ENCODE results near the gene FBXL13. TPM values are rescaled to one million over a fixed set of nuclear protein-coding genes. Genes with fewer than 3 reads are reported as not detected.
"Not testable (repeated sequence)": the region's sequence is repeated elsewhere in the genome, so short reads cannot be mapped to it uniquely, and the experiment has no call there.

FBXL13 gene
- total and polyA plus RNA-seq, 2 donors: 0.38 to 8.1 TPM

GRCh38 chr7:102977586-102977985, 97.0 kb downstream of the FBXL13 start:
- not testable (repeated sequence) for DNase-seq (ENCODE audit: extremely low spot score); H3K4me1 ChIP-seq (ENCODE audit: insufficient read depth); H3K4me3 ChIP-seq (ENCODE audit: low read depth, low read length); H3K36me3 ChIP-seq (ENCODE audit: insufficient read depth); H3K27ac ChIP-seq (ENCODE audit: low read depth)
- 81% methylated on average over 4 of the region's 4 CpGs for WGBS

GRCh38 chr7:102976493-102976892, 98.1 kb downstream of the FBXL13 start:
- H3K27ac ChIP-seq (ENCODE audit: low read depth): no peak overlapping the region
- no peak overlapping the region for H3K4me3 ChIP-seq (ENCODE audit: low read depth, low read length)
- no peak for DNase-seq (ENCODE audit: extremely low spot score)
- 90% methylated on average over 8 of the region's 8 CpGs for WGBS
- H3K36me3 ChIP-seq (ENCODE audit: insufficient read depth): no peaks in the 10 kb centered on the region
- no peaks in the 10 kb centered on the region for H3K4me1 ChIP-seq (ENCODE audit: insufficient read depth)

GRCh38 chr7:102975854-102976253, 98.7 kb downstream of the FBXL13 start:
- DNase-seq (ENCODE audit: extremely low spot score): no peak
- no peak overlapping the region for H3K27ac ChIP-seq (ENCODE audit: low read depth)
- 84% methylated on average over 8 of the region's 8 CpGs for WGBS
- no peak overlapping the region for H3K4me3 ChIP-seq (ENCODE audit: low read depth, low read length)
- no peaks in the 10 kb centered on the region for H3K36me3 ChIP-seq (ENCODE audit: insufficient read depth)
- no peaks in the 10 kb centered on the region for H3K4me1 ChIP-seq (ENCODE audit: insufficient read depth)

- Histone ChIP-seq H3K4me3 (ENCODE audit: low read depth, low read length) (no peak overlapping the region), H3K27ac (ENCODE audit: low read depth) (no peak overlapping the region), H3K4me1 (ENCODE audit: insufficient read depth) (no peaks in the 10 kb centered on the region), H3K36me3 (ENCODE audit: insufficient read depth) (no peaks in the 10 kb centered on the region)
- WGBS: 91% methylated on average over 15 of the region's 15 CpGs
- no peak for DNase-seq (ENCODE audit: extremely low spot score)
Observed at GRCh38 chr7:102974366-102975236, 100.0 kb downstream of the FBXL13 start.

GRCh38 chr7:102973096-102973802, 101.3 kb downstream of the FBXL13 start:
- Histone ChIP-seq H3K27ac (ENCODE audit: low read depth) (no peak overlapping the region), H3K36me3 (ENCODE audit: insufficient read depth) (no peaks in the 10 kb centered on the region), H3K4me1 (ENCODE audit: insufficient read depth) (no peaks in the 10 kb centered on the region), H3K4me3 (ENCODE audit: low read depth, low read length) (no peak overlapping the region)
- WGBS: 93% methylated on average over 23 of the region's 23 CpGs
- no peak for DNase-seq (ENCODE audit: extremely low spot score)

- no peak overlapping the region for H3K27ac ChIP-seq (ENCODE audit: low read depth)
- no peak for DNase-seq (ENCODE audit: extremely low spot score)
- H3K4me3 ChIP-seq (ENCODE audit: low read depth, low read length): no peak overlapping the region
- H3K4me1 ChIP-seq (ENCODE audit: insufficient read depth): no peaks in the 10 kb centered on the region
- H3K36me3 ChIP-seq (ENCODE audit: insufficient read depth): no peaks in the 10 kb centered on the region
Observed at GRCh38 chr7:102967798-102968197, 106.8 kb downstream of the FBXL13 start.

- Histone ChIP-seq H3K36me3 (ENCODE audit: insufficient read depth) (no peaks in the 10 kb centered on the region), H3K4me3 (ENCODE audit: low read depth, low read length) (no peak overlapping the region), H3K27ac (ENCODE audit: low read depth) (no peak overlapping the region), H3K4me1 (ENCODE audit: insufficient read depth) (no peaks in the 10 kb centered on the region)
- DNase-seq (ENCODE audit: extremely low spot score): no peak
- WGBS: 62% methylated on average over 2 of the region's 2 CpGs
Observed at GRCh38 chr7:102966465-102966864, 108.1 kb downstream of the FBXL13 start.

GRCh38 chr7:102961993-102962392, 112.6 kb downstream of the FBXL13 start:
- not testable (repeated sequence) for H3K36me3 ChIP-seq (ENCODE audit: insufficient read depth); H3K4me1 ChIP-seq (ENCODE audit: insufficient read depth); H3K4me3 ChIP-seq (ENCODE audit: low read depth, low read length); DNase-seq (ENCODE audit: extremely low spot score); H3K27ac ChIP-seq (ENCODE audit: low read depth)
- 76% methylated on average over 1 of the region's 2 CpGs for WGBS

GRCh38 chr7:102958004-102958403, 116.6 kb downstream of the FBXL13 start:
- H3K4me3 ChIP-seq (ENCODE audit: low read depth, low read length); H3K4me1 ChIP-seq (ENCODE audit: insufficient read depth); H3K36me3 ChIP-seq (ENCODE audit: insufficient read depth); DNase-seq (ENCODE audit: extremely low spot score); H3K27ac ChIP-seq (ENCODE audit: low read depth): not testable (repeated sequence)
- WGBS: 86% methylated on average over 3 of the region's 3 CpGs

GRCh38 chr7:102954359-102954758, 120.2 kb downstream of the FBXL13 start:
- not testable (repeated sequence) for DNase-seq (ENCODE audit: extremely low spot score); H3K4me1 ChIP-seq (ENCODE audit: insufficient read depth); H3K4me3 ChIP-seq (ENCODE audit: low read depth, low read length); H3K27ac ChIP-seq (ENCODE audit: low read depth); H3K36me3 ChIP-seq (ENCODE audit: insufficient read depth)
- WGBS: 88% methylated on average over 4 of the region's 4 CpGs

GRCh38 chr7:102953406-102953805, 121.2 kb downstream of the FBXL13 start:
- no peaks in the 10 kb centered on the region for H3K4me1 ChIP-seq (ENCODE audit: insufficient read depth)
- no peak for DNase-seq (ENCODE audit: extremely low spot score)
- no peak overlapping the region for H3K4me3 ChIP-seq (ENCODE audit: low read depth, low read length)
- H3K27ac ChIP-seq (ENCODE audit: low read depth): no peak overlapping the region
- no peaks in the 10 kb centered on the region for H3K36me3 ChIP-seq (ENCODE audit: insufficient read depth)

- Histone ChIP-seq H3K36me3 (ENCODE audit: insufficient read depth) (no peaks in the 10 kb centered on the region), H3K27ac (ENCODE audit: low read depth) (no peak overlapping the region), H3K4me3 (ENCODE audit: low read depth, low read length) (no peak overlapping the region), H3K4me1 (ENCODE audit: insufficient read depth) (no peaks in the 10 kb centered on the region)
- DNase-seq (ENCODE audit: extremely low spot score): no peak
- WGBS: 95% methylated on average over 3 of the region's 3 CpGs
Observed at GRCh38 chr7:102951839-102952238, 122.8 kb downstream of the FBXL13 start.

- H3K4me3 ChIP-seq (ENCODE audit: low read depth, low read length): no peak overlapping the region
- DNase-seq (ENCODE audit: extremely low spot score): no peak
- H3K4me1 ChIP-seq (ENCODE audit: insufficient read depth): no peaks in the 10 kb centered on the region
- no peaks in the 10 kb centered on the region for H3K36me3 ChIP-seq (ENCODE audit: insufficient read depth)
- no peak overlapping the region for H3K27ac ChIP-seq (ENCODE audit: low read depth)
- WGBS: 91% methylated on average over 4 of the region's 4 CpGs
Observed at GRCh38 chr7:102944241-102944640, 130.4 kb downstream of the FBXL13 start.
